HepG2 (cell line): ENCODE results near the gene ZSCAN21. TPM values are rescaled to one million over a fixed set of nuclear protein-coding genes. Genes with fewer than 3 reads are reported as not detected.

Experiments used
- AHR ChIP-seq: IDR thresholded peaks from 2 replicates; pipeline ENCODE4 v1.6.1; 2018; ENCODE audit warnings: missing genetic modification reagents, missing compliant biosample characterization
- CHCHD3 ChIP-seq: sonication (generic); formaldehyde crosslinking; IDR thresholded peaks from 2 replicates; pipeline ENCODE4 v1.8.0; 2022; ENCODE audit warnings: mild to moderate bottlenecking, missing genetic modification reagents, moderate library complexity
- FOXA3 ChIP-seq: IDR thresholded peaks from 2 replicates; pipeline ENCODE4 v1.6.1; 2016; ENCODE audit warnings: missing genetic modification reagents, missing compliant biosample characterization
- IRF9 ChIP-seq: sonication (generic); formaldehyde crosslinking; IDR thresholded peaks from 2 replicates; pipeline ENCODE4 v1.8.0; 2022; ENCODE audit warnings: missing genetic modification reagents, mild to moderate bottlenecking, borderline replicate concordance
- JARID2 ChIP-seq: sonication (generic); formaldehyde crosslinking; IDR thresholded peaks from 2 replicates; pipeline ENCODE4 v1.8.1; 2023; ENCODE audit warnings: missing genetic modification reagents, inconsistent platforms; ENCODE audit not compliant: insufficient replicate concordance
- JUN ChIP-seq: sonication (generic); formaldehyde crosslinking; IDR thresholded peaks from 2 replicates; pipeline ENCODE4 v1.4.0; 2020; ENCODE audit warnings: mild to moderate bottlenecking, missing genetic modification reagents
- KAT8 ChIP-seq: IDR thresholded peaks from 2 replicates; pipeline ENCODE4 v1.6.1; 2016; ENCODE audit warnings: missing genetic modification reagents, missing compliant biosample characterization
- MXD1 ChIP-seq: sonication (generic); formaldehyde crosslinking; IDR thresholded peaks from 2 replicates; pipeline ENCODE4 v1.4.0; 2020; ENCODE audit warnings: mild to moderate bottlenecking, missing genetic modification reagents
- PHF20 ChIP-seq: sonication (generic); formaldehyde crosslinking; IDR thresholded peaks from 2 replicates; pipeline ENCODE4 v1.5.0; 2020; ENCODE audit warnings: mild to moderate bottlenecking, missing genetic modification reagents
- PHF8 ChIP-seq: sonication (generic); formaldehyde crosslinking; IDR thresholded peaks from 2 replicates; pipeline ENCODE4 v1.5.0; 2020; ENCODE audit warnings: missing genetic modification reagents
- PRMT3 ChIP-seq: sonication (generic); formaldehyde crosslinking; IDR thresholded peaks from 2 replicates; pipeline ENCODE4 v1.8.1; 2022; ENCODE audit warnings: low read depth, mild to moderate bottlenecking, moderate library complexity, missing genetic modification reagents, borderline replicate concordance
- SMC3 ChIP-seq: IDR thresholded peaks from 2 replicates; pipeline ENCODE4 v1.6.1; 2011; ENCODE audit warnings: low read length, improper control_type of control experiment
- ZNF350 ChIP-seq: sonication (generic); formaldehyde crosslinking; IDR thresholded peaks from 2 replicates; pipeline ENCODE4 v1.4.0; 2020; ENCODE audit warnings: mild to moderate bottlenecking, low read depth, missing genetic modification reagents, borderline replicate concordance
- ZNF577 ChIP-seq: sonication (generic); formaldehyde crosslinking; IDR thresholded peaks from 2 replicates; pipeline ENCODE4 v1.4.0; 2020; ENCODE audit warnings: mild to moderate bottlenecking, low read depth, missing genetic modification reagents, borderline replicate concordance
- ZNF747 ChIP-seq: sonication (generic); formaldehyde crosslinking; IDR thresholded peaks from 2 replicates; pipeline ENCODE4 v1.8.1; 2023; ENCODE audit warnings: missing genetic modification reagents, mild to moderate bottlenecking, borderline replicate concordance
- ZNF839 ChIP-seq: sonication (generic); formaldehyde crosslinking; IDR thresholded peaks from 2 replicates; pipeline ENCODE4 v1.4.0; 2020; ENCODE audit warnings: missing genetic modification reagents, mild to moderate bottlenecking, borderline replicate concordance
- polyA plus RNA-seq, 8 experiments: library from polyadenylated mRNA; depleted of rRNA in 3 of 8; stranded (reverse) in 7 of 8; unstranded in 1 of 8; fragments of >200 nt; fragmentation: Illumina TruSeq in 4 of 8; extraction: Trizol in 4 of 8; gene quantifications; 2 replicates each; pipeline versions ENCODE4 v1.2.1 to v1.2.3, GENCODE V29; 2011 to 2016; ENCODE audit warnings: low read depth in 4 of 8, missing spikeins in 1 of 8, mixed read lengths in 1 of 8; ENCODE audit not compliant: insufficient read depth in 1 of 8
- total RNA-seq, 5 experiments: library from RNA; depleted of rRNA; stranded (reverse); fragments of >200 nt; fragmentation: Illumina TruSeq; extraction: Trizol; gene quantifications; 2 replicates each; pipeline ENCODE4 v1.2.3, GENCODE V29; 2016; ENCODE audit warnings: low read depth in 1 of 5
- TF ChIP-seq, protein P1 (sequence below): sonication (generic); formaldehyde crosslinking; IDR thresholded peaks from 2 replicates; pipeline ENCODE4 v1.4.0; 2020; ENCODE audit warnings: missing genetic modification reagents
- TF ChIP-seq, protein P2 (sequence below): sonication (generic); formaldehyde crosslinking; IDR thresholded peaks from 2 replicates; pipeline ENCODE4 v1.4.0; 2020; ENCODE audit warnings: missing genetic modification reagents
- TF ChIP-seq, protein P3 (sequence below): sonication (generic); formaldehyde crosslinking; IDR thresholded peaks from 2 replicates; pipeline ENCODE4 v1.4.0; 2020; ENCODE audit warnings: missing genetic modification reagents, borderline replicate concordance
- TF ChIP-seq, protein P4 (sequence below): sonication (generic); formaldehyde crosslinking; IDR thresholded peaks from 2 replicates; pipeline ENCODE4 v1.4.0; 2020; ENCODE audit warnings: missing genetic modification reagents

The ZSCAN21 gene
- total and polyA plus RNA-seq, 2 of the 13 experiments (the other 11 are each of a cell fraction or from before 2014, with no cell fraction given) = 7.0 to 10.0 TPM

DNA sequence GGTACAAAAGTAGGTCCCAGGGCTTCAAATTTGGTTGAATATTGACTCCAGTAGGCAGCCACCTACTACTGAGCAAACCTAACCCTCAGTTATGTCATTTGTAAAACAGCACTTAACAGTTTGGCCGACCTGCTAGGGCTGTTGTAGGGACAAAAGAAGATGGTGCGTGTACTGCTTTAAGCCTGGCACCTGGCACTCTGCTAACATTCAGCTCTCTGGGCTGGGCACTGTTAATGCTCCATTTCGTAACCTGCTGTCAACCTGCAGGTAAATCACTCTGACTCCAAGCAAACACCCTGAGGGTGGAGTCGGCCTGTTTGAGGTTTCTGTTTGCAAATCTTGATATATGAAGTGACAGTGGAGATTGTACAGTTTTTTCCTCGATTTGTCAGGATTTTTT is 27.0 kb upstream of the ZSCAN21 start (continued):
- TF ChIP-seq, protein P1, sequence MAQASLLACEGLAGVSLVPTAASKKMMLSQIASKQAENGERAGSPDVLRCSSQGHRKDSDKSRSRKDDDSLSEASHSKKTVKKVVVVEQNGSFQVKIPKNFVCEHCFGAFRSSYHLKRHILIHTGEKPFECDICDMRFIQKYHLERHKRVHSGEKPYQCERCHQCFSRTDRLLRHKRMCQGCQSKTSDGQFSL = no peak
- TF ChIP-seq ZNF747 (CRISPR knock-in tag) = no peak
- TF ChIP-seq JARID2 (CRISPR knock-in tag) = no peak
- 0 out of 2 replicates have a peak, but pooled peaks have one; percentile 5 for TF ChIP-seq FOXA3
- TF ChIP-seq, protein P2, sequence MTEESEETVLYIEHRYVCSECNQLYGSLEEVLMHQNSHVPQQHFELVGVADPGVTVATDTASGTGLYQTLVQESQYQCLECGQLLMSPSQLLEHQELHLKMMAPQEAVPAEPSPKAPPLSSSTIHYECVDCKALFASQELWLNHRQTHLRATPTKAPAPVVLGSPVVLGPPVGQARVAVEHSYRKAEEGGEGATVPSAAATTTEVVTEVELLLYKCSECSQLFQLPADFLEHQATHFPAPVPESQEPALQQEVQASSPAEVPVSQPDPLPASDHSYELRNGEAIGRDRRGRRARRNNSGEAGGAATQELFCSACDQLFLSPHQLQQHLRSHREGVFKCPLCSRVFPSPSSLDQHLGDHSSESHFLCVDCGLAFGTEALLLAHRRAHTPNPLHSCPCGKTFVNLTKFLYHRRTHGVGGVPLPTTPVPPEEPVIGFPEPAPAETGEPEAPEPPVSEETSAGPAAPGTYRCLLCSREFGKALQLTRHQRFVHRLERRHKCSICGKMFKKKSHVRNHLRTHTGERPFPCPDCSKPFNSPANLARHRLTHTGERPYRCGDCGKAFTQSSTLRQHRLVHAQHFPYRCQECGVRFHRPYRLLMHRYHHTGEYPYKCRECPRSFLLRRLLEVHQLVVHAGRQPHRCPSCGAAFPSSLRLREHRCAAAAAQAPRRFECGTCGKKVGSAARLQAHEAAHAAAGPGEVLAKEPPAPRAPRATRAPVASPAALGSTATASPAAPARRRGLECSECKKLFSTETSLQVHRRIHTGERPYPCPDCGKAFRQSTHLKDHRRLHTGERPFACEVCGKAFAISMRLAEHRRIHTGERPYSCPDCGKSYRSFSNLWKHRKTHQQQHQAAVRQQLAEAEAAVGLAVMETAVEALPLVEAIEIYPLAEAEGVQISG (CRISPR knock-in tag) = 0 out of 2 replicates have a peak, but pooled peaks have one; percentile 13
- TF ChIP-seq, protein P3, sequence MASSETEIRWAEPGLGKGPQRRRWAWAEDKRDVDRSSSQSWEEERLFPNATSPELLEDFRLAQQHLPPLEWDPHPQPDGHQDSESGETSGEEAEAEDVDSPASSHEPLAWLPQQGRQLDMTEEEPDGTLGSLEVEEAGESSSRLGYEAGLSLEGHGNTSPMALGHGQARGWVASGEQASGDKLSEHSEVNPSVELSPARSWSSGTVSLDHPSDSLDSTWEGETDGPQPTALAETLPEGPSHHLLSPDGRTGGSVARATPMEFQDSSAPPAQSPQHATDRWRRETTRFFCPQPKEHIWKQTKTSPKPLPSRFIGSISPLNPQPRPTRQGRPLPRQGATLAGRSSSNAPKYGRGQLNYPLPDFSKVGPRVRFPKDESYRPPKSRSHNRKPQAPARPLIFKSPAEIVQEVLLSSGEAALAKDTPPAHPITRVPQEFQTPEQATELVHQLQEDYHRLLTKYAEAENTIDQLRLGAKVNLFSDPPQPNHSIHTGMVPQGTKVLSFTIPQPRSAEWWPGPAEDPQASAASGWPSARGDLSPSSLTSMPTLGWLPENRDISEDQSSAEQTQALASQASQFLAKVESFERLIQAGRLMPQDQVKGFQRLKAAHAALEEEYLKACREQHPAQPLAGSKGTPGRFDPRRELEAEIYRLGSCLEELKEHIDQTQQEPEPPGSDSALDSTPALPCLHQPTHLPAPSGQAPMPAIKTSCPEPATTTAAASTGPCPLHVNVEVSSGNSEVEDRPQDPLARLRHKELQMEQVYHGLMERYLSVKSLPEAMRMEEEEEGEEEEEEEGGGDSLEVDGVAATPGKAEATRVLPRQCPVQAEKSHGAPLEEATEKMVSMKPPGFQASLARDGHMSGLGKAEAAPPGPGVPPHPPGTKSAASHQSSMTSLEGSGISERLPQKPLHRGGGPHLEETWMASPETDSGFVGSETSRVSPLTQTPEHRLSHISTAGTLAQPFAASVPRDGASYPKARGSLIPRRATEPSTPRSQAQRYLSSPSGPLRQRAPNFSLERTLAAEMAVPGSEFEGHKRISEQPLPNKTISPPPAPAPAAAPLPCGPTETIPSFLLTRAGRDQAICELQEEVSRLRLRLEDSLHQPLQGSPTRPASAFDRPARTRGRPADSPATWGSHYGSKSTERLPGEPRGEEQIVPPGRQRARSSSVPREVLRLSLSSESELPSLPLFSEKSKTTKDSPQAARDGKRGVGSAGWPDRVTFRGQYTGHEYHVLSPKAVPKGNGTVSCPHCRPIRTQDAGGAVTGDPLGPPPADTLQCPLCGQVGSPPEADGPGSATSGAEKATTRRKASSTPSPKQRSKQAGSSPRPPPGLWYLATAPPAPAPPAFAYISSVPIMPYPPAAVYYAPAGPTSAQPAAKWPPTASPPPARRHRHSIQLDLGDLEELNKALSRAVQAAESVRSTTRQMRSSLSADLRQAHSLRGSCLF (CRISPR knock-in tag) = no peak
- TF ChIP-seq ZNF577 = no peak
- no peak for TF ChIP-seq ZNF350
- TF ChIP-seq CHCHD3 (CRISPR knock-in tag) = no peak
- no peak for TF ChIP-seq MXD1 (CRISPR knock-in tag)
- no peak for TF ChIP-seq SMC3
- TF ChIP-seq PHF20 = no peak
- no peak for TF ChIP-seq AHR (CRISPR knock-in tag)
- TF ChIP-seq JUN = no peak
- no peak for TF ChIP-seq KAT8 (CRISPR knock-in tag)
- no peak for TF ChIP-seq PRMT3 (CRISPR knock-in tag)
- no peak for TF ChIP-seq ZNF839 (CRISPR knock-in tag)
- no peak for TF ChIP-seq IRF9 (CRISPR knock-in tag)
- no peak for TF ChIP-seq PHF8
- TF ChIP-seq, protein P4, sequence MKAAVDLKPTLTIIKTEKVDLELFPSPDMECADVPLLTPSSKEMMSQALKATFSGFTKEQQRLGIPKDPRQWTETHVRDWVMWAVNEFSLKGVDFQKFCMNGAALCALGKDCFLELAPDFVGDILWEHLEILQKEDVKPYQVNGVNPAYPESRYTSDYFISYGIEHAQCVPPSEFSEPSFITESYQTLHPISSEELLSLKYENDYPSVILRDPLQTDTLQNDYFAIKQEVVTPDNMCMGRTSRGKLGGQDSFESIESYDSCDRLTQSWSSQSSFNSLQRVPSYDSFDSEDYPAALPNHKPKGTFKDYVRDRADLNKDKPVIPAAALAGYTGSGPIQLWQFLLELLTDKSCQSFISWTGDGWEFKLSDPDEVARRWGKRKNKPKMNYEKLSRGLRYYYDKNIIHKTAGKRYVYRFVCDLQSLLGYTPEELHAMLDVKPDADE = no peak
